ENCODE measurements around the gene CNTNAP2.

CNTNAP2 gene

DNA sequence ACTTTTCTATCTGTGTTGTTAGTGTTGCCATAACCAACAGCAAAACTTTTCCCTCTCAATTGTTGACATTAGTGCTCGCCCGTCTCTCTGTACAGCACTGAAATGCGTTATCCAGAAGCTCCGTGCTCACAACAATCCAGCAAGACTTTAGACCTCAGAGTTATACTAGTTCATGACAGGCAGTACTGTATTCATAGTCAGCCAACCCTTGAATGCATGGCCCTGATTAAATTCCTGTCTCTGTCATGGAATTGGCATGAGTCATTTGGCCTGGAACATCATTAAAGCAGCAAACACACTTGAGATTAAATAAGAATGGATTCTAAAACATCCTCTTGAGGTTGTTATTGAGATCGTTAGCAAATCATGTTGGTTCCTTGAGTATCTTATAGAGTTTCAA lies 2068.4 kb downstream of the CNTNAP2 start:
- DNase-seq: peak; percentile 53

GRCh38 chr7:148187471-148187870 lies 2070.9 kb downstream of the CNTNAP2 start:
- no peak for DNase-seq

DNA sequence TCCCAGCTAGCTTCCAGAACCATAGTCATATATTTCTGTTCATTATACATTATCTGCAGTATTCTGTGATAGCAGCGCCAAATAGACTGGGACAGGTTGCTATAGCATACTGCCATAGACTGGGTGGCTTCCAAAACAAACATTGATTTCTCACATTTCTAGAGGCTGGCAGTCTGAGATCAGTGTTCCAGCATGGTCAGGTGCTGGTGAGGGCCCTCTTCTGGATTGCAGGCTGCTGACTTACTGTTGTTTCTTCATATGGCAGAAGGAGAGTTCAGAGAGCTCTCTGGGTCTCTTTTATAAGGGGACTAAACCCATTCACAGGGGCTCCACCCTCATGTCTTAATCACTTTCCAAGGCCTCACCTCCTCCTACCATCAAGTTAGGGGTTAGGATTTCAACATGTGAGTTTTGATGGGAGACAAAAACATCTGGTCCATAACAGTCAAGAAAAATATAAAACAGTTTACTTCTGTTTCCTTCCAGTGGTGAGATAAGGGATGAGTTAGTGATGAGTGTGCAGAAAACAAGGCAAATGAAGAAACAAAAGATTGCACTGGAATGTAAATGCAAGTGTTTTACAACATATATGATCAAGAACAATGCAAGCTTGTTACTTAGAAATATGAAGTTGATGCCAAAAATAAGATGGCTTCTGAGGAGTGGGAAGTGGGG lies 2074.9 kb downstream of the CNTNAP2 start:
- no peak for DNase-seq

DNA sequence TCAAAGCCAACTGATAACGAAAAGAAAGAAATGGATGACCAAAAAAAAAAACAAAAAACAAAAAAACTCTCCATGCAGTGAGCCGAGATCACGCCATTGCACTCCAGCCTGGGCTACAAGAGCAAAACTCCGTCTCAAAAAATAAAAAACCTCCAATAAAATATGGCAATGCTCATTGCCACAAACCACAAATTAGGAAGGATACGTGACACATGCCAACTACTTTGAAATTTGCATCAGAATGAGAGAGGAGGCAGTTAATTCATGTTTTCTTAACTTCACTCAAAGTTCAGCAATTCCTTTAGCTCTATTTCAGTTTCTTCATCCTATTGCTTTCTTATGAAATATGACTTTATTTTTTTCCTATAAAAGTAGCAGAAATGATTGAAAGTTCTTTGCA lies 2075.9 kb downstream of the CNTNAP2 start:
- no peak for DNase-seq

- DNase-seq: no peak
These were observed 2085.4 kb downstream of the CNTNAP2 start for GRCh38 chr7:148201992-148202391.

GRCh38 chr7:148204639-148205304 lies 2088.2 kb downstream of the CNTNAP2 start:
- no peak for DNase-seq

DNA sequence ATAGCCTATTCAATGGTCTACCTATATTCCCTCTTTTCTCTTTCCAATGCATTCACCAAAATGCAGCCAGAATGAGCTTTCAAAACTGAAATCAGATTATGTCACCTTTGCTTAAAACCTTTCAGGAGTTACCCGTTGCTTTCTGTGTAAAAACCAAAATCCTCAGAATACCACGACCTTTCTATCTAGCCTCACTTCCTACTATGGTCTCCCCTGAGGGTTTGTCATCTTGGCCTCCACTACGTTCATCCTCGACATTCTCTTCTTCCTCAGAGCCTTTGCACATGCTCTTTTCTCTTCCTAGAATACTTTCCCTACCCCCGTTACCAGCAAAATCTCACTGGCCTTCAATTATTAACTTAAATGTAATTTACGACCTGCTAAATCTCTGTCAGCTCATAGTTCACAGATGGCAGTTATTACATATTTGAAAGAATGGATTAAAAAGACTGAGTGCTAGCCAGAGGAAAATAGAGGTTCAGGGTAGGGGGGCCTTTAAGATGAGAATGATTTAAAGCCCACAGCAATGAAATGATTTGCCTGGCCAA lies 2093.1 kb downstream of the CNTNAP2 start:
- DNase-seq: no peak

DNA sequence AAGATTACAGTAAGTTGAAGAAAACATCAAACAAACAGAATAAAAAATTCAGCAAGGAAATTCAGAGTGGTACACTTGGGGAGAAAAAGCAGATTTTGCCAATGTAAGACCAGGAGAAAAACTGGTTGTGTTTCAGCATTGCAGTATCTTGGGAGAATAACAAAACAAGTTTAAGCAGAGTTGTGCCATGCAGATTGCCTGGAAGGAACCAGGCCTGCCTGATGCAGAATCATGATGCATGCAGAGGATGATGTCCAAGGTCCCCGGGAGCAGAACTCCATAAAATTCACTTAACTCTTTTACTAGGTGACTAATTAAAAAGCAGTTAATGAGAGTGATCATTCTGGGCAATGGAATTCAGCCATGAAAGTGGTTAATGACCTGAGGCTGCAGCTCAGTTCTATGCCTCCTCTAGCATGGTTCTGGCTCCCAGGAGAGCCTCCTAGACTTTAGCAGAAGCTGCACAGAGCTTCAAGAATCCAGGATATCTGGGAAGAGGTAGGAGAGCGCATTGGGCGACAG lies 2094.3 kb downstream of the CNTNAP2 start:
- no peak for DNase-seq

- DNase-seq: peak; percentile 8
These were observed 2095.1 kb downstream of the CNTNAP2 start for GRCh38 chr7:148211740-148212151.

DNA sequence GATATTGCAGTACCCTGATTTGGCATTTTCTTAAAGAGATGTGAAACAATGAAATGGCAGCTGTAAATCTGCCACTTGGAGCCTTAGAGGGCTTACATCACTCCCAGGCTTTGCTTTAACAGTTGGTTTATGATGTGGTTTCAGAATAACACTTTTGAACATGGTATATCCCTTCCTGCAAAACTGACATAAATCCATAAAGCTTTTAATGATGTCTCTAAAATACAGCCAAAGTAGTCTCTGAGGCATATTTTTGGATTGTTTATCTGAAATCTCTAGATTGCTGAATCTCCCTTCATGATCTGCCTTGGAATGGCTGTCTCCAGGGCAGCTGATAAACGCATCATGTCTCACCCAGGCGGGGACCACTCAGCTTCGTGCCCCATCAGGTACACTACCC lies 2096.1 kb downstream of the CNTNAP2 start:
- no peak for DNase-seq

DNA sequence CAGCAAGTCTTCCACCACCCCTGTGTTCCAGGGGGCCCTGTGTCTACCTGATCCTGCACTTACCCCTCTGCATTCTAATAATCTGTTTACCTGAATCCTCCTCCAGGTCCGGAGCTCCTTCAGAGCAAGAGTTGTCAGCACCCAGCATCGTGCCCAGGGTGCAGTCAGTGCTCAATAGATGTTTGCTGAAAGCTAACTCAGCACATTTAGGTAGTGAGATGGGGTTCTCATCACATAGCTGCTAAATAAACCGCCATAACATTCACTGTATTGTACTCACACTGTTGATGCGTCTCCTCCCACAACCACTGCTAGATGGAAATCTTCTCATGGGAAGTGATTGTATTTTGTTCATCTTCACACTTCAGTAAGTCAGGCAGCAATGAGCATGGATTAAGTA lies 2097.5 kb downstream of the CNTNAP2 start:
- no peak for DNase-seq

- no peak for DNase-seq
These were observed 2102.0 kb downstream of the CNTNAP2 start for GRCh38 chr7:148218603-148219002.

DNA sequence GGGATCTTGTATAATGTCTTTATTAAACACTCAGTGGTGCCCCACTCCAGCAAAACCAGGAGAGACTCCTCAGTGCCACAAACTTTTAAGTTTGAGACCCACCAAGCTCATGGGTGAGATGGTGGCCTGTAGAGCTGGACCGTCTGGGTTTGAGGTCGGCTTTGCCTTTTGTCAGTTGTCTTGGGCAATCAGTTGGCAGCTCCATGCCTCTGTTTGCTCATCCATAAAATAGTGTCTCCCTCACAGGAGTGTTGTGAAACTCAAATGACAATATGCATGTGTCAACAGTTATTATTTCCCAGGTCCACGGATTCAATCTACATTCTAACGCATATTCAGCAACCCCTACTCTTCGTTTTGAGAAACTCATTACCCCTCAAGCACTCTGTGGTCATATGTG lies 2106.1 kb downstream of the CNTNAP2 start:
- no peak for DNase-seq

- no peak for DNase-seq
These were observed 2106.6 kb downstream of the CNTNAP2 start for GRCh38 chr7:148223160-148223559.

GRCh38 chr7:148223738-148224137 lies 2107.1 kb downstream of the CNTNAP2 start:
- no peak for DNase-seq

DNA sequence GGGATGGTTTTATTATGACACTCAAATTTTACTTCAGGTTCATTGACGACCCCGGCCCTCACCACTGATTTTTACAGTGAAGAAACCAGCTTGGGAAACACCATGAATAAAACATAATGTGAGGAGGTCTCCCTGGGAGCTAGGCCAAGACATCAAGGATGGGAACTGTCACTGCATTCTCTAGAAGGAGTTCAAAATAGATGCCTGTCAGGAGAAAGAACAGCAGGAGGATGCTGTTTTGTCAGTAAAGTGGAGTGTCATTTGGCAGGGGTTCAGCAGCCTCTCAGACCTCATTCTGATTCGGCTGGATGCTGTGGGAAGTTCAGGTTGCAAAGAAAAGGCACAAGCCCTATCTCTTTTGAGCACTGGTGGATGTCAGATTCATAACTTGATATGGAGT lies 2113.7 kb downstream of the CNTNAP2 start:
- DNase-seq: no peak

- DNase-seq: no peak
These were observed 2114.3 kb downstream of the CNTNAP2 start for GRCh38 chr7:148230883-148231282.

- DNase-seq: no peak
These were observed 2116.2 kb downstream of the CNTNAP2 start for GRCh38 chr7:148232784-148233183.

GRCh38 chr7:148234715-148235114 lies 2118.1 kb downstream of the CNTNAP2 start:
- no peak for DNase-seq

GRCh38 chr7:148238761-148239325 lies 2122.2 kb downstream of the CNTNAP2 start:
- DNase-seq: no peak

- DNase-seq: no peak
These were observed 2125.2 kb downstream of the CNTNAP2 start for GRCh38 chr7:148241700-148242293.

DNA sequence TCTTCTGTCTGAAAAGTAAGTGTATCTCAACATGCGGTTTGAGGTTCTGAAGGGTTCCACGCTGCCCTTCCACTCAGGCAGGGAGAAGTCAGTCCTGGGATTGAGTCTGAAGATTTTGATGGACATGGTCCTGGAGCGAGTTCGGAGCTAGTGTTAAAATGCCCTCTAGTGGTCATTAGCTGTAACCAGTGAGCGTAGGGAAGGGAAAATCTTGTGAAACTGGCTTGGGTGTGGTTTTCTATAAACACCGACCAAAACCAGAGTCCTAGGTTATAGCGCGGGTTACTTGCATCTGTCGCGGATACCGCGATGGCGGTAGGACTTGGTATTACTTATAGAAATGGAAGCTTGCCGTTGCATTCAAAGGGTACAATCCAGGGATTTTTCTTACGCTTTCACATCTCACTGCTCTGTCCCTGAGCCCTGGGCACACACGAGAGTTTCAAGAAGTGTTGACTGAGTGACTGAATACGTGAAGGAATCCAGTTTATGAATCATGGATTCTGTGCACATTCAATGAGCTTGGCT lies 2125.8 kb downstream of the CNTNAP2 start:
- peak; percentile 50 for DNase-seq

DNA sequence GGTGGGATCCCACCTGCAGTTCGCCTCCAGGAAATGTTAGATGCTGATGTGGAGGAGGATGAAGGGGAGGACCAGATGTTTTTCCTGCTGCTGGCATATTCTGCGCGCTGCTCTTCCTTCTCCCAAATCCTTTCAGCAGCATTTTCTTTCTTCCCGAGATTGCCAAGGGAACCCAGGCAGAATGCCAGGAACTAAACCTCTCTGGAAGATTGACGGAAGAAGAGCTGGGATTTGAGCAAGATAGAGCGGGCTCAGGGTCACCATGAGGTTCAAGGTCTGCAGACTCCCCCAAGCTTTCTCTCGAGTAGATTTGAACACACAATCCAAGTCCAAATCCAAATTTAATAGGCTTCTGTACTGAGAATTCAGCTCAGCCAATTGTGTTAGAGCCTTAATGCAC lies 2128.8 kb downstream of the CNTNAP2 start:
- DNase-seq: no peak

All from fibroblast of upper back skin (primary cell).